GM23338 (cell line): ENCODE data around the gene ENPEP. TPM values are rescaled to one million over a fixed set of nuclear protein-coding genes. Genes with fewer than 3 reads are reported as not detected.

Experiments used
- ATAC-seq: fragments of 200-7000 bp; cut with Tn5 transposase; 3 replicates; pipeline ENCODE4 v1.9.1; 2020
- DNase-seq: peaks from one replicate; pipeline ENCODE4 v3.0.0-alpha.2; 2015; ENCODE audit warnings: low spot score
- H2AFZ ChIP-seq: fragments of 200-600 bp; sonication (generic); 2 replicates; pipeline ENCODE4 v1.8.0; 2016; ENCODE audit warnings: antibody characterized with exemption, mild to moderate bottlenecking, moderate library complexity
- H3F3A ChIP-seq: fragments of 200-600 bp; sonication (generic); replicated peaks from 2 replicates; pipeline ENCODE4 v1.8.0; 2017; ENCODE audit warnings: antibody characterized with exemption, mixed run types, low read depth
- H3K27ac ChIP-seq: fragments of 200-600 bp; sonication (generic); 2 replicates; pipeline ENCODE4 v1.6.1; 2016; ENCODE audit warnings: low read depth
- H3K27me3 ChIP-seq: fragments of 200-600 bp; sonication (generic); 2 replicates; pipeline ENCODE4 v1.8.0; 2016; ENCODE audit warnings: mild to moderate bottlenecking, mixed run types, moderate library complexity; ENCODE audit not compliant: insufficient read depth
- H3K36me3 ChIP-seq: fragments of 200-600 bp; sonication (generic); 2 replicates; pipeline ENCODE4 v1.8.0; 2016; ENCODE audit warnings: mild to moderate bottlenecking; ENCODE audit not compliant: insufficient read depth
- H3K4me1 ChIP-seq: fragments of 200-600 bp; sonication (generic); 2 replicates; pipeline ENCODE4 v1.8.0; 2016; ENCODE audit warnings: mild to moderate bottlenecking, moderate library complexity; ENCODE audit not compliant: insufficient read depth
- H3K4me2 ChIP-seq: fragments of 200-600 bp; sonication (generic); 2 replicates; pipeline ENCODE4 v1.7.1; 2017; ENCODE audit warnings: mixed run types
- H3K4me3 ChIP-seq: fragments of 200-600 bp; sonication (generic); 2 replicates; pipeline ENCODE4 v1.6.1; 2016; ENCODE audit warnings: mixed run types
- H3K79me2 ChIP-seq: fragments of 200-600 bp; sonication (generic); replicated peaks from 2 replicates; pipeline ENCODE4 v1.8.0; 2017; ENCODE audit warnings: mild to moderate bottlenecking; ENCODE audit not compliant: insufficient read depth
- H3K9me2 ChIP-seq: fragments of 200-600 bp; sonication (generic); 2 replicates; pipeline ENCODE4 v1.8.0; 2017; ENCODE audit not compliant: insufficient read depth
- H4K20me1 ChIP-seq: fragments of 200-600 bp; sonication (generic); replicated peaks from 2 replicates; pipeline ENCODE4 v1.8.0; 2017; ENCODE audit warnings: mild to moderate bottlenecking; ENCODE audit not compliant: insufficient read depth
- H3K27ac Mint-ChIP-seq: 2 replicates; pipeline ENCODE4 v1.8.0; 2020; ENCODE audit warnings: inconsistent platforms, mild to moderate bottlenecking, moderate library complexity, mixed read lengths
- H3K27me3 Mint-ChIP-seq: 3 replicates; pipeline ENCODE4 v1.8.0; 2022; ENCODE audit warnings: low read depth, mild to moderate bottlenecking, moderate library complexity, mixed read lengths, inconsistent platforms; ENCODE audit not compliant: insufficient read depth, poor library complexity
- H3K36me3 Mint-ChIP-seq: 3 replicates; pipeline ENCODE4 v1.8.0; 2021; ENCODE audit warnings: low read depth, mild to moderate bottlenecking, inconsistent platforms, moderate library complexity, mixed read lengths
- H3K4me1 Mint-ChIP-seq: 3 replicates; pipeline ENCODE4 v1.8.0; 2020; ENCODE audit warnings: mild to moderate bottlenecking, inconsistent platforms, mixed read lengths
- H3K4me3 Mint-ChIP-seq: 3 replicates; pipeline ENCODE4 v1.8.0; 2021; ENCODE audit warnings: moderate library complexity, mild to moderate bottlenecking, inconsistent platforms, mixed read lengths
- H3K9me3 Mint-ChIP-seq: 3 replicates; pipeline ENCODE4 v1.8.0; 2020; ENCODE audit warnings: moderate library complexity, mild to moderate bottlenecking, inconsistent platforms, mixed read lengths
- NANOG ChIP-seq: IDR thresholded peaks from 2 replicates; pipeline ENCODE4 v1.6.1; 2016; ENCODE audit warnings: antibody characterized with exemption, borderline replicate concordance
- polyA plus RNA-seq: library from polyadenylated mRNA; unstranded; fragments of >200 nt; fragmentation: Nextera tagmentation; extraction: Ambion mirVana; gene quantifications from 2 replicates; pipeline ENCODE4 v1.2.1, GENCODE V29; 2016
- total RNA-seq: library from RNA; depleted of rRNA; stranded (reverse); fragments of >200 nt; shearing (Covaris generic); gene quantifications from 2 replicates; pipeline ENCODE4 v1.2.3, GENCODE V29; 2014
- TF ChIP-seq, protein P1 (sequence below), 2 experiments: fragments of 200-600 bp in 1 of 2; sonication (generic) in 1 of 2; conservative IDR thresholded peaks; 2 replicates each; pipeline versions ENCODE4 v1.5.1 to v1.6.1; 2016 to 2017; ENCODE audit warnings: antibody characterized with exemption in 2 of 2, low read depth in 2 of 2, mild to moderate bottlenecking in 2 of 2, moderate library complexity in 1 of 2
- TF ChIP-seq, protein P2 (sequence below): fragments of 250-450 bp; sonication (Bioruptor Pico); IDR thresholded peaks from 2 replicates; pipeline ENCODE4 v1.5.0; 2020; ENCODE audit warnings: mild to moderate bottlenecking, moderate library complexity

Gene ENPEP
- total and polyA plus RNA-seq, 2 experiments from 2014 or later, result 0.79 to 1.5 TPM

DNA sequence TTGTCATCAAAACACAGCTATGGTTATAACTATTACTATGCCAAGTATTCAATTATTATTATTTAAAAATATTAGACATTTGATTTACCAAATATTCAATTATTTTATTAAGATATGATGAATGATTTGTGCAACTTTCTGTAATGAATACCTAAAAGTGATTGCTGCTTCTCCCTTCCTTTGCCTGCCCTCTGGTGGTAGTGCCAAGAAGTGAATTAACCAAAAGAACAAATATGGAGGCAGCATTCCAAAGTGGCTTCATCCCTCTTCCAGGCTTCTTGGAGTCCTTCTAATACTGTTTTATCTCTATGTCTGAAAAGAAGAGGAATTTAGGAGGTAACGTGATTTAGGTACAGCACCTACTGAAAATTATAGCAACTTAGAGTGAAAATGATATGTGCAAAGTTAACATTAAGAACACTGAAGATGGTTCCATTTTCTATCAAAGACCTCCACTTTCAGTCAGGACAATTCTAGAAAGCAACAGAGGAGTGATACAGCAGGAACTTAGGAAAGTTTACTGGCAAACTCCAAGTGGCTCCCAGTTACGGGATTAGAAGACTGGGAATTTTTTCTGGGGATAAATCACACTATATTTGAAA lies 43.0 kb downstream of the ENPEP start:
- Mint-ChIP-seq H3K4me3 (no peak overlapping the region), H3K9me3 (no peaks in the 10 kb centered on the region; the same call in 2 of the 3 replicates), H3K27ac (no peak overlapping the region), H3K27me3 (peaks cover 2% of the 10 kb centered on the region), H3K36me3 (no peaks in the 10 kb centered on the region), H3K4me1 (peaks cover 3% of the 10 kb centered on the region; the same call in 2 of the 3 replicates)
- H3K9me2 ChIP-seq, result no peaks in the 10 kb centered on the region
- no peak overlapping the region for H3K4me2 ChIP-seq
- H3F3A ChIP-seq, result no peaks in the 10 kb centered on the region
- ATAC-seq (no peak), DNase-seq (peak; percentile 62)
- TF ChIP-seq, protein P1, sequence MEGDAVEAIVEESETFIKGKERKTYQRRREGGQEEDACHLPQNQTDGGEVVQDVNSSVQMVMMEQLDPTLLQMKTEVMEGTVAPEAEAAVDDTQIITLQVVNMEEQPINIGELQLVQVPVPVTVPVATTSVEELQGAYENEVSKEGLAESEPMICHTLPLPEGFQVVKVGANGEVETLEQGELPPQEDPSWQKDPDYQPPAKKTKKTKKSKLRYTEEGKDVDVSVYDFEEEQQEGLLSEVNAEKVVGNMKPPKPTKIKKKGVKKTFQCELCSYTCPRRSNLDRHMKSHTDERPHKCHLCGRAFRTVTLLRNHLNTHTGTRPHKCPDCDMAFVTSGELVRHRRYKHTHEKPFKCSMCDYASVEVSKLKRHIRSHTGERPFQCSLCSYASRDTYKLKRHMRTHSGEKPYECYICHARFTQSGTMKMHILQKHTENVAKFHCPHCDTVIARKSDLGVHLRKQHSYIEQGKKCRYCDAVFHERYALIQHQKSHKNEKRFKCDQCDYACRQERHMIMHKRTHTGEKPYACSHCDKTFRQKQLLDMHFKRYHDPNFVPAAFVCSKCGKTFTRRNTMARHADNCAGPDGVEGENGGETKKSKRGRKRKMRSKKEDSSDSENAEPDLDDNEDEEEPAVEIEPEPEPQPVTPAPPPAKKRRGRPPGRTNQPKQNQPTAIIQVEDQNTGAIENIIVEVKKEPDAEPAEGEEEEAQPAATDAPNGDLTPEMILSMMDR (conservative IDR thresholded peaks at IDR 0.05; ENCODE audit: low read depth in 2 of 2), result peak; percentile 82 to 88
- TF ChIP-seq, protein P2, sequence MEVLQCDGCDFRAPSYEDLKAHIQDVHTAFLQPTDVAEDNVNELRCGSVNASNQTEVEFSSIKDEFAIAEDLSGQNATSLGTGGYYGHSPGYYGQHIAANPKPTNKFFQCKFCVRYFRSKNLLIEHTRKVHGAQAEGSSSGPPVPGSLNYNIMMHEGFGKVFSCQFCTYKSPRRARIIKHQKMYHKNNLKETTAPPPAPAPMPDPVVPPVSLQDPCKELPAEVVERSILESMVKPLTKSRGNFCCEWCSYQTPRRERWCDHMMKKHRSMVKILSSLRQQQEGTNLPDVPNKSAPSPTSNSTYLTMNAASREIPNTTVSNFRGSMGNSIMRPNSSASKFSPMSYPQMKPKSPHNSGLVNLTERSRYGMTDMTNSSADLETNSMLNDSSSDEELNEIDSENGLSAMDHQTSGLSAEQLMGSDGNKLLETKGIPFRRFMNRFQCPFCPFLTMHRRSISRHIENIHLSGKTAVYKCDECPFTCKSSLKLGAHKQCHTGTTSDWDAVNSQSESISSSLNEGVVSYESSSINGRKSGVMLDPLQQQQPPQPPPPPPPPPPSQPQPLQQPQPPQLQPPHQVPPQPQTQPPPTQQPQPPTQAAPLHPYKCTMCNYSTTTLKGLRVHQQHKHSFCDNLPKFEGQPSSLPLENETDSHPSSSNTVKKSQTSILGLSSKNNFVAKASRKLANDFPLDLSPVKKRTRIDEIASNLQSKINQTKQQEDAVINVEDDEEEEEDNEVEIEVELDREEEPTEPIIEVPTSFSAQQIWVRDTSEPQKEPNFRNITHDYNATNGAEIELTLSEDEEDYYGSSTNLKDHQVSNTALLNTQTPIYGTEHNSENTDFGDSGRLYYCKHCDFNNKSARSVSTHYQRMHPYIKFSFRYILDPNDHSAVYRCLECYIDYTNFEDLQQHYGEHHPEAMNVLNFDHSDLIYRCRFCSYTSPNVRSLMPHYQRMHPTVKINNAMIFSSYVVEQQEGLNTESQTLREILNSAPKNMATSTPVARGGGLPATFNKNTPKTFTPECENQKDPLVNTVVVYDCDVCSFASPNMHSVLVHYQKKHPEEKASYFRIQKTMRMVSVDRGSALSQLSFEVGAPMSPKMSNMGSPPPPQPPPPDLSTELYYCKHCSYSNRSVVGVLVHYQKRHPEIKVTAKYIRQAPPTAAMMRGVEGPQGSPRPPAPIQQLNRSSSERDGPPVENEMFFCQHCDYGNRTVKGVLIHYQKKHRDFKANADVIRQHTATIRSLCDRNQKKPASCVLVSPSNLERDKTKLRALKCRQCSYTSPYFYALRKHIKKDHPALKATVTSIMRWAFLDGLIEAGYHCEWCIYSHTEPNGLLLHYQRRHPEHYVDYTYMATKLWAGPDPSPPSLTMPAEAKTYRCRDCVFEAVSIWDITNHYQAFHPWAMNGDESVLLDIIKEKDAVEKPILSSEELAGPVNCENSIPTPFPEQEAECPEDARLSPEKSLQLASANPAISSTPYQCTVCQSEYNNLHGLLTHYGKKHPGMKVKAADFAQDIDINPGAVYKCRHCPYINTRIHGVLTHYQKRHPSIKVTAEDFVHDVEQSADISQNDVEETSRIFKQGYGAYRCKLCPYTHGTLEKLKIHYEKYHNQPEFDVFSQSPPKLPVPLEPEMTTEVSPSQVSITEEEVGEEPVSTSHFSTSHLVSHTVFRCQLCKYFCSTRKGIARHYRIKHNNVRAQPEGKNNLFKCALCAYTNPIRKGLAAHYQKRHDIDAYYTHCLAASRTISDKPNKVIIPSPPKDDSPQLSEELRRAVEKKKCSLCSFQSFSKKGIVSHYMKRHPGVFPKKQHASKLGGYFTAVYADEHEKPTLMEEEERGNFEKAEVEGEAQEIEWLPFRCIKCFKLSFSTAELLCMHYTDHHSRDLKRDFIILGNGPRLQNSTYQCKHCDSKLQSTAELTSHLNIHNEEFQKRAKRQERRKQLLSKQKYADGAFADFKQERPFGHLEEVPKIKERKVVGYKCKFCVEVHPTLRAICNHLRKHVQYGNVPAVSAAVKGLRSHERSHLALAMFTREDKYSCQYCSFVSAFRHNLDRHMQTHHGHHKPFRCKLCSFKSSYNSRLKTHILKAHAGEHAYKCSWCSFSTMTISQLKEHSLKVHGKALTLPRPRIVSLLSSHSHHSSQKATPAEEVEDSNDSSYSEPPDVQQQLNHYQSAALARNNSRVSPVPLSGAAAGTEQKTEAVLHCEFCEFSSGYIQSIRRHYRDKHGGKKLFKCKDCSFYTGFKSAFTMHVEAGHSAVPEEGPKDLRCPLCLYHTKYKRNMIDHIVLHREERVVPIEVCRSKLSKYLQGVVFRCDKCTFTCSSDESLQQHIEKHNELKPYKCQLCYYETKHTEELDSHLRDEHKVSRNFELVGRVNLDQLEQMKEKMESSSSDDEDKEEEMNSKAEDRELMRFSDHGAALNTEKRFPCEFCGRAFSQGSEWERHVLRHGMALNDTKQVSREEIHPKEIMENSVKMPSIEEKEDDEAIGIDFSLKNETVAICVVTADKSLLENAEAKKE (CRISPR knock-in tag), result peak; percentile 11; the same call in 1 of the 2 replicates
- TF ChIP-seq NANOG, result no peak
- H3K4me1 ChIP-seq, result no peaks in the 10 kb centered on the region
- no peaks in the 10 kb centered on the region for H3K27me3 ChIP-seq
- no peaks in the 10 kb centered on the region for H3K36me3 ChIP-seq
- no peak overlapping the region for H2AFZ ChIP-seq
- H3K27ac ChIP-seq, result no peak overlapping the region
- no peak overlapping the region for H3K4me3 ChIP-seq
- no peaks in the 10 kb centered on the region for H4K20me1 ChIP-seq
- H3K79me2 ChIP-seq, result no peaks in the 10 kb centered on the region
